Stomach (tissue), 9 donors: ENCODE results near the gene GATB. TPM values are rescaled to one million over a fixed set of nuclear protein-coding genes. Genes with fewer than 3 reads are reported as not detected.
A peak's percentile ranks its signal among the peaks of the same experiment; 100 is the strongest.

ENCODE experiments used
- DNase-seq, 2 donors: peaks; one replicate each; pipeline versions ENCODE4 v3.0.0 to v3.0.0-alpha.2; 2013 to 2019
- H3K27ac ChIP-seq, 5 donors: fragments of 200-600 bp in 4 of 5; sonication (generic) in 4 of 5; one replicate each; pipeline ENCODE4 v1.5.1; 2013 to 2019; ENCODE audit warnings: mild to moderate bottlenecking in 1 of 5, moderate library complexity in 1 of 5
- H3K27me3 ChIP-seq, 3 donors: fragments of 200-600 bp; sonication (generic); one replicate each; pipeline ENCODE4 v1.5.1; 2017 to 2019; ENCODE audit warnings: mixed run types in 1 of 3
- H3K36me3 ChIP-seq, 4 donors: fragments of 200-600 bp; sonication (generic); 1 replicate in 3 of 4; 2 replicates in 1 of 4; pipeline ENCODE4 v1.5.1; 2016 to 2019
- H3K4me1 ChIP-seq, 4 donors: fragments of 200-600 bp; sonication (generic); one replicate each; pipeline ENCODE4 v1.5.1; 2016 to 2019
- H3K4me3 ChIP-seq, 4 donors: fragments of 200-600 bp; sonication (generic) in 3 of 4; one replicate each; pipeline ENCODE4 v1.5.1; 2016 to 2019; ENCODE audit warnings: mild to moderate bottlenecking in 1 of 4
- H3K9me3 ChIP-seq, 4 donors: fragments of 200-600 bp; sonication (generic); one replicate each; pipeline ENCODE4 v1.5.1; 2016 to 2019
- CTCF ChIP-seq, 7 experiments: fragments of 450-650 bp in 4 of 7; fragments of 200-600 bp in 3 of 7; sonication (generic) in 3 of 7; IDR thresholded peaks; one replicate each; pipeline ENCODE4 v1.5.1; 2016 to 2019; ENCODE audit warnings: antibody characterized with exemption in 7 of 7, control low read depth in 2 of 7, mild to moderate bottlenecking in 1 of 7
- EP300 ChIP-seq: sonication (generic); formaldehyde crosslinking; IDR thresholded peaks from one replicate; pipeline ENCODE4 v1.6.1; 2017; ENCODE audit warnings: antibody characterized with exemption
- POLR2A ChIP-seq, 4 donors: fragments of 450-650 bp; IDR thresholded peaks; one replicate each; pipeline ENCODE4 v1.6.1; 2016; ENCODE audit warnings: antibody characterized with exemption in 4 of 4, control low read depth in 2 of 4, mild to moderate bottlenecking in 1 of 4, moderate library complexity in 1 of 4
- POLR2AphosphoS5 ChIP-seq, 3 donors: sonication (generic); formaldehyde crosslinking; IDR thresholded peaks; one replicate each; pipeline ENCODE4 v1.6.1; 2016; ENCODE audit warnings: antibody characterized with exemption in 3 of 3
- WGBS, 5 donors: extraction: QIAGEN DNeasy Blood & Tissue Kit in 3 of 5; methylation state at CpG; one replicate each; pipeline versions ENCODE4 v1.1.5 to v1.1.7; 2013 to 2018; 5-methylcytosine and 5-hydroxymethylcytosine counted together
- intact Hi-C: fragments of 100-400 bp; cut with DNase I; formaldehyde crosslinking; loops from one replicate; pipeline ENCODE4 v1.15.1; 2023; ENCODE audit warnings: low total_unique reads
- polyA plus RNA-seq, 3 donors: library from polyadenylated mRNA; stranded (reverse); fragments of 200-250 nt; gene quantifications; one replicate each; pipeline ENCODE4 v1.2.3, GENCODE V29; 2013
- total RNA-seq, 5 donors: library from RNA; depleted of rRNA; stranded (reverse); fragments of >200 nt; gene quantifications; one replicate each; pipeline versions ENCODE4 v1.1.0 to v1.2.3, GENCODE V29; 2014 to 2016
- donor health status: healthy with polysubstance abuse.
- donor health status: Bipolar disorder and iron deficiency.
- donor health status: healthy.

Gene GATB
- total and polyA plus RNA-seq, 8 donors = 1.8 to 32.2 (median 19.9) TPM

GRCh38 chr4:151629097-151629783 lies 131.6 kb downstream of the GATB start:
- intact Hi-C loops = no loop called here
- Histone ChIP-seq H3K27me3 (no peaks in the 10 kb centered on the region), H3K36me3 (no peaks in the 10 kb centered on the region), H3K27ac (no peak overlapping the region), H3K4me3 (no peak overlapping the region), H3K4me1 (no peaks in the 10 kb centered on the region), H3K9me3 (no peaks in the 10 kb centered on the region)
- 46 to 63% (median 54%) methylated on average over 10 of the region's 10 CpGs for WGBS, 5 donors
- peak in 1 of 2 donors; percentile 28 for DNase-seq
- TF ChIP-seq POLR2AphosphoS5 (IDR thresholded peaks at IDR 0.05) (no peak), EP300 (no peak), POLR2A (IDR thresholded peaks at IDR 0.05) (no peak), CTCF (IDR thresholded peaks at IDR 0.05) (no peak)

GRCh38 chr4:151628001-151628608 lies 132.7 kb downstream of the GATB start:
- no peak overlapping the region for H3K27ac ChIP-seq
- no peak for TF ChIP-seq POLR2A (IDR thresholded peaks at IDR 0.05)
- TF ChIP-seq CTCF (IDR thresholded peaks at IDR 0.05) = no peak
- intact Hi-C loops = no loop called here
- no peaks in the 10 kb centered on the region for H3K9me3 ChIP-seq
- DNase-seq = no peak
- 72 to 78% (median 74%) methylated on average over 5 of the region's 5 CpGs for WGBS, 5 donors
- no peaks in the 10 kb centered on the region for H3K27me3 ChIP-seq
- no peak overlapping the region for H3K4me3 ChIP-seq
- no peaks in the 10 kb centered on the region for H3K36me3 ChIP-seq
- H3K4me1 ChIP-seq = no peaks in the 10 kb centered on the region

GRCh38 chr4:151627491-151627890 lies 133.3 kb downstream of the GATB start:
- 45 to 64% (median 55%) methylated on average over 1 of the region's 1 CpG for WGBS, 5 donors
- H3K9me3 ChIP-seq = no peaks in the 10 kb centered on the region
- DNase-seq = no peak
- intact Hi-C loops = no loop called here
- H3K36me3 ChIP-seq = no peaks in the 10 kb centered on the region
- no peaks in the 10 kb centered on the region for H3K27me3 ChIP-seq
- no peak overlapping the region for H3K4me3 ChIP-seq
- H3K4me1 ChIP-seq = no peaks in the 10 kb centered on the region
- TF ChIP-seq CTCF (IDR thresholded peaks at IDR 0.05) = no peak
- TF ChIP-seq POLR2A (IDR thresholded peaks at IDR 0.05) = no peak
- TF ChIP-seq EP300 = no peak
- TF ChIP-seq POLR2AphosphoS5 (IDR thresholded peaks at IDR 0.05) = no peak
- no peak overlapping the region for H3K27ac ChIP-seq

- no peak for TF ChIP-seq CTCF (IDR thresholded peaks at IDR 0.05)
- TF ChIP-seq POLR2AphosphoS5 (IDR thresholded peaks at IDR 0.05) = no peak
- TF ChIP-seq EP300 = no peak
- no peak for TF ChIP-seq POLR2A (IDR thresholded peaks at IDR 0.05)
- no peak overlapping the region for H3K27ac ChIP-seq
- no peak for DNase-seq
- H3K4me1 ChIP-seq = no peaks in the 10 kb centered on the region
- H3K4me3 ChIP-seq = no peak overlapping the region
- H3K9me3 ChIP-seq = no peaks in the 10 kb centered on the region
- 49 to 72% (median 56%) methylated on average over 3 of the region's 3 CpGs for WGBS, 5 donors
- intact Hi-C loops = no loop called here
- H3K27me3 ChIP-seq = no peaks in the 10 kb centered on the region
- no peaks in the 10 kb centered on the region for H3K36me3 ChIP-seq
Measured at GRCh38 chr4:151626751-151627150, 134.1 kb downstream of the GATB start.
